ENCODE results near the gene FOXB1.

FOXB1 gene

DNA sequence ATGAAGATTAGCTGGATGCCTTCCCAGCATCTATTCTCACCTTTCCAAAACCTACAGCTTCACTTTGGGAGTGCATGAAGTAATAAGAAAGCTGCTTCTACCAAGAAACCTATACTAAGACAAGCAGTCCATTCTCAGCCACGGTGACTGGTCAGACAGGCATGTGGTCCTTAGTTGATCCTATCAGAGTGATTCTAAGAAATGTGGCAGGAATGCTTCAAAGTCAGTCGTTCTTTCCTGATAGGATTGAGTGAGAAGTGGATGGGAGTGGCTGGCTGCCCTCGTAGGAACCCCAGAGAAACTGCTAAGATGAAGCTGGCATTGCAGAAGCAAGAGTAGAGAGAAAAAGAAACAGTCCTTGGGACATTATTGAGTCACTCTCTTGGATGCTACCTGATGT, 16.6 kb downstream of the FOXB1 start:
- no peak for DNase-seq (ENCODE audit: low read depth in 2 of 2)

DNA sequence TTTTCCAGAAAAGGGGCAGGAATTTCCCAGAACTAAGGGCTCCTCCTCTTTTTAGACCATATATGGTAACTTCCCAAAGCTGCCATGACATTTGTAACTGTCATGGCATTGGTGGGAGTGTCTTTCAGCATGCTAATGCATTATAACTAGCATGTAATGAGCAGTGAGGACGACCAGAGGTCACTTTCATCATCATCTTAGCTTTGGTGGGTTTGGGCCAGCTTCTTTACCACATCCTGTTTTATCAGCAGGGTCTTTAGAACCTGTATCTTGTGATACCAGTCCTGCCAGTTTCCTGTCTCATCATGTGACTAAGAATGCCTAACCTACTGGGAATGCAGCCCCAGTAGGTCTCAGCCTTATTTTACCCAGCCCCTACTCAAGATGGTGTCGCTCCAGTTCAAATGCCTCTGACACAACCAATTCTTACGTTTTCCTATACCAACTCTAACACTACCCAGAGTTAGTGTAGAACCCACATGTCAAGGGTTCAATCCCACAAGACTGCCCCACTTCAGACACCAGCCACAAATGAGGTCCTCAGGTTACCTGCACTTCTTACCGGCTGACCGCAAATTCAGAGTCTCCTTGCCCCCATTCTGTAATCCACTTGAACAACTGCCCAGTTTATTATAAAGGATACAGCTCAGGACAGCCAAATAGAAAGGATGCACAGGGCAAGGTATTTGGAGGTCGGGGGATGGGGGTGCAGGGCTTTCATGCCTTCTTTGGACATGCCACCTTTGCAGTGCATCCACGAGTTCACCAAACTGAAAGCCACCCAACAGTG, 17.7 kb downstream of the FOXB1 start:
- DNase-seq (ENCODE audit: low read depth in 2 of 2) = no peak

DNA sequence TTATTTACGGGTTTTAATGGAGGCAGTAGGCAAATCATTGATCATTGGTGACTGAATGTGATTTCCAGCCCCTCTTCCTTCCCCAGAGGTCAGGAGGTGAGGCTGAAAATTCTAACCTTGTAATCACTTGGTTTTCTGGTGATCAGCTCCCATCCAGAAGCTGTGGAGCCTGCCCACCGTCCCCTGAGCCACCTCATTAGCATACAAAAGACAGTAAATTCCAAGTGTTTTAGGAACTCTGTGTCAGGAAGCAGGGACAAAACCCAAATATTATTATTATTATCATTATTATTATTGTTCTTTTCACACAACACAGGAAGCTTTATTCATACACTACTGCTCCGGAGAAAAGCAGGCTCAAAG, 18.2 kb downstream of the FOXB1 start:
- DNase-seq (ENCODE audit: low read depth in 2 of 2) = no peak

DNA sequence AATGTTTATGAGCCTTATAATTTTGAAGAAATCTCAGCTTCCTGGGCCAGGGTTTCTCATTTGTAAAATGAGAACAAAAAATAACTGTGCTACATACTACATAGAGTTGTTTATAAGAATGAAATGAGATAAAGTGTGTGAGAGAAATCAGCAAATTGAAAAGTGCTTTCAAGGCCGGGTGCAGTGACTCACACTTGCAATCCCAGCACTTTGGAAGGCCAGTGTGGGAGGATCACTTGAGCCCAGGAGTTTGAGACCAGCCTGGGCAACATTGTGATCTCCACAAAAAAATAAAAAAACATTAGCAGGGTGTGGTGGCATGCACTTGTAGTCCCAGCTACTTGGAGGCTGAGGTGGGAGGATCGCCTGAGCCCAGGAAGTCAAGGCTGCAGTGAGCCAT, 22.4 kb downstream of the FOXB1 start:
- DNase-seq (ENCODE audit: low read depth in 2 of 2) = no peak

DNA sequence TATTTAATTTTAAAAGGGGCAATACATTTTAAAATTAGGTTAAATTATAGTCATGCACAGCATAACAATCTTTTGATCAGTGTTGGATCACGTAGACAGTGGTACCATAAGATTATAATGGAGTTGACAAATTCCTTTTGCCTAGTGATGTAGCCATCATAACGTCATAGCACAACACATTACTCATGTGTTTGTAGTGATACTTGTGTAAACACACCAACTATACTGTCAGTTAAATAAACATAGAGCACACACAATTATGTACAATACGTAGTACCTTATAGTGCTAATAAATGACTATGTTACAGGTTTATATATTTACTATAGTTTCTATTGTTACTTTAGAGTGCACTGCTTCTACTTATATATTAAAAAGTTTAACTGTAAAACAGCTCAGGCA, 31.2 kb downstream of the FOXB1 start:
- no peak for DNase-seq (ENCODE audit: low read depth in 2 of 2)

DNA sequence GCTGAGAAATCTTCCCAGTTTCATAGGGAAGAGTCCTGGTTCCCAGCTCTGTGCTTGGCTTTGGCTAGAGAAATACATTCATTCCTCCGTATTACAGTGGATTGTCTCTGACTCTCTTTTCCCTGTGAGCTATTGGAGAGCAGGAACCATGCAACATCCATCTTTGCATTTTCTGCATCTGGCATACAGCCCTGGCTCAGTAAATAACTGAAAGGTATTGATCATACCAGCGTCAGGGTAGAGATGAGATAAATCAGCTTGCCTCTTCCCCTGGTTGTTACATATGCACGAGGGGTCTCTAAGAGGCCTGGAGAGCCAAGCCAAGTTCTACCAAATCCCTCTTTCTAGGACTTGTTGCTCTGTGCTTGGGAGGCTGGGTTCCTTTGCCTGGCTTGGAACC, 35.2 kb downstream of the FOXB1 start:
- no peak for DNase-seq (ENCODE audit: low read depth in 2 of 2)

DNA sequence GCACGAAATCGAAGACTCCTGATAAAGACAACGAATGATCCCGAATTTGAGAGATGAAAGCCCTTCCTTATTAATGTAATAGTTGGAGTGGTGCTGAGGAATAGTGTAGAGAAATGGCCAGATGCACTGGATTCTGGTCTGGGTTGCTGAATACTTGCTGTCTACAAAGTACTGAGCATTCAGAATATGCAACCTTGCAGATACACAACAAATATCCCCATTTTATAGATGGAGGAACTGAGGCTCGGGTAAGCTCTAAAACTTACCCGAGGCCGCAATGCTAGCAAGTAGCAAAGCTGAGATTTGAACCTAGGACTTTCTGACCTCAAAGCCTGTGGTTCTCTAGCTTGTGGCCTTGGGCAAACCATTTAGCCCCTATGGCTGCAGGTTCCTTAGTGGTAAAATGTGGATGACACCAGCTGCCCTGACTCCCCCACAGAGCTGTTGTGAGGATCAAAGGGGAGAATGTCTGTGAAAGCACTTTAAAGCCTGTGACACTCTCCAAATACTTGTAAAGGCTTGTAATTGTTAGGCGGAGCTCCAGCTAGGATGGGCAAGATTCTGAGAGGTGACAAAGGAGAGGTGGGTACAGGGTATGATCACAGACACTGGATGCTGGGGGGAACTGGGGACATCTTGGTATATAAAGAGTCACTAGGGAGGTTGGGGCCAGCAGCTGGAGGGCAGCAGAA, 39.8 kb downstream of the FOXB1 start:
- DNase-seq (ENCODE audit: low read depth in 2 of 2) = no peak

DNA sequence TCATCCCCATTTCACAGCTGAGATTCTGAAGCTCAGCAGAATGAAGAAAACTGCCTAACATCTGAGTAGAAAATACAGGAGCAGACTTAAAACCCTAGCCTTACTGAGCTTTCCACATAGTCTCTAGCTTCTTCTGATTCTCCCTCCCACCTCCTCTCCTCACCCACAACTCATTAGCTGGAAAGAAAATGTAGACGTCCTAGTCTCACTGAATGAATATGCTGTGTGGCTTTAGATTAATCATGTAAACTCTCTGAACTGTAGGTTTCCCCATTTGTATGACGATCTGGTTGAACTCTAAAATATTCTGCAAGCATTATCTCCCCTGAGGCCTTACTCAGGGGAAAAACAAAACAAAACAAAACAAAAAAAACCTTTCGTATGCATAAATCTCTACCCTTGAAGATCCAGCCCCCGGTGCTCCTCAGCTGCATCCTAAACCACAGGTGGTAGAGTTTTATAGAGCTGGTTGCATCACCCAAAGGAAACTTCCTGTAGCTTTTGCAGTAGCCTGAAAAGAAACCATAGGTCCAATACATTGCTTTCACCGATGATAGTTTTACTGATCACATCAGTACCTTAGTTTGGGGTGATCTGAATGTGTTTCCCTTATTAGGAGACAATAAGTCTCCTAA, 40.6 kb downstream of the FOXB1 start:
- no peak for DNase-seq (ENCODE audit: low read depth in 2 of 2)

DNA sequence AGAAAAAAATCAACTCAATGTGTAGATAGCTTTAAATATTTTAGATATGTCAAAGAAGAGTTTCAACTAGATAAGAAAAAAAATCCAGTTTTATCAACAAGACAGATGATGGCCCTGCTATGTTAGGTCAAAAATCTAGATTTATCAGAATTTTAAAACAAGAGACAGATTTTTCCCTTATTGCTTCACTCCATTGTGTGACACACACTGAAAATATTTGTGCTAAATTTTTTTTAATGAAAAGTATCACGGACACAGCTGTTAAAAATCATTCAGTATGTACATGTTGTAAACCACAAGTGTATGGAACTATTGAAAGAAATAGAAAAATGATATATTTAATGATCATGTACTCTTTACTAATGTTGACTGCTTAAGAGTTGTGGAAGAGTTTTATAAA, 43.6 kb downstream of the FOXB1 start:
- DNase-seq (ENCODE audit: low read depth in 2 of 2) = no peak

DNA sequence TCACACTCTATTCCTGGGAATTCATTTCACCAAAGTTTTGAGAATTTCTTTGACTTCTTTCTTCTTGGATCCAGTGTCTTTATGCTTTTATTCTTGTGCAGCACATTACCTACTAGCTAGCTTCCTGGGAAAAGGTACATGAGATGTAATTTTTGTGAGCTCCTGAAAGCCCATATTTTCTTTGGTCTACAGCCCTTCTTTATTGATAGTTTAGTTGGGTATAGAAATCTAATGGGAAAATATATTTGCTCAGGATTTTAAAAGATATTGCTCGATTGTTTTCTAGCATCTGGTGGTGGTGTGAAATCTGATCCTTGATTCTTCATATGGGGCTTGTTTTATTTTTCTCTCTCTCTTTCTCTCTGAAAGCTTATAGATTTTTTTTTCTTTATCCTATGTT, 45.8 kb downstream of the FOXB1 start:
- no peak for DNase-seq (ENCODE audit: low read depth in 2 of 2)

DNA sequence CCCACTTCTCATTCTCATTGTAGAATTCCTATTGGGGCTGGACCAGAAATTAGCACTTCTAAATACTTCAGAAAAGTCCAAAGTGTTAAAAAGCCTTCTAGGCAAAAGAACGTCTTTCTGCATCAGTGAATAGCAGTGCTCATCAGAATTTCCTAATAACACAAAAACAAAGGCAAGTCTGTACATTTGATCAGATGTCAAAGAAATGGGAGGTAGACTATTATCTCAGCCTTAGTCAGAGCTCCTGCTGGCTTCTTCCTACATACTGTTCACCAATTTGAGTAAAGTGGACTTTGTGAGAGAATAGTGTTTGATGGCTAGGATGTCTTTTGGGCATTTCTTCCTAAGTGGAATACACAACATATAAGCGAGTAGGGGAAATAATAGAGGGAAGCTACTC, 48.7 kb downstream of the FOXB1 start:
- DNase-seq (ENCODE audit: low read depth in 2 of 2) = no peak

DNA sequence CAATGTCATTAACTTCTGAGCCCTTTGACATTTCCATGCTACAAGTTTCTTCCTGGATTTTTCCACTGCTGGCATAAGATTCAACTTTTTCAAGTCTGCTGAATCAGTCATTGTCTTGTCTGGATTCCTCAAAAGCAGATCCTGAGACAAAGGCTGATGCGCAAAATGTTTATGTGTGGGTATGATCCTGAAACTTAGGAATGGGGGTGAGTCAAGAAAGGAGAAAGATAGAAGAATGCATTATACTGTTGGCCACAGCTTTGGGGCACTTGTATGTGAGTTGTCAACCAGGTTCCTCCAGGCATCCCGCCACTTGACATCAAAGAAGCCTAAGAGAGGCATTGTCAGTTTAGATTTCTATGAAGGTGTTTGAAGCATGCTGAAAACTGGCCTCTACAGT, 50.4 kb downstream of the FOXB1 start:
- DNase-seq (ENCODE audit: low read depth in 2 of 2) = no peak

Data from activated CD8-positive, alpha-beta memory T cell treated with anti-CD3 and anti-CD28 coated beads for 4 hours (primary cell).